A673 (cell line): ENCODE data around the gene ZNF579.

Source experiments
- CTCF ChIP-seq: fragments of 300-800, 200-600 bp; sonication (generic); conservative IDR thresholded peaks from 2 replicates; pipeline ENCODE4 v1.5.1; 2017; ENCODE audit warnings: low read depth, mild to moderate bottlenecking, antibody characterized with exemption, low read length, moderate library complexity, mixed read lengths
- EZH2 ChIP-seq: fragments of 200-600 bp; sonication (generic); IDR thresholded peaks from 2 replicates; pipeline ENCODE4 v1.6.1; 2017; ENCODE audit warnings: borderline replicate concordance, low read depth, mild to moderate bottlenecking, mixed read lengths, antibody characterized with exemption, low read length; ENCODE audit not compliant: poor library complexity, severe bottlenecking

- no peak for TF ChIP-seq CTCF
- TF ChIP-seq EZH2: no peak
Observed at GRCh38 chr19:55598719-55599467, 18.2 kb upstream of the ZNF579 start.
